ENCODE measurements around the gene RNF125. TPM values are rescaled to one million over a fixed set of nuclear protein-coding genes. Genes with fewer than 3 reads are reported as not detected.

The RNF125 gene
- polyA plus RNA-seq, 1 experiment = 0.07 TPM

GRCh38 chr18:32095900-32096229, 77.2 kb downstream of the RNF125 start:
- ChIA-PET CTCF (no interaction called here), POLR2A (no interaction called here)
- TF ChIP-seq, protein P1, sequence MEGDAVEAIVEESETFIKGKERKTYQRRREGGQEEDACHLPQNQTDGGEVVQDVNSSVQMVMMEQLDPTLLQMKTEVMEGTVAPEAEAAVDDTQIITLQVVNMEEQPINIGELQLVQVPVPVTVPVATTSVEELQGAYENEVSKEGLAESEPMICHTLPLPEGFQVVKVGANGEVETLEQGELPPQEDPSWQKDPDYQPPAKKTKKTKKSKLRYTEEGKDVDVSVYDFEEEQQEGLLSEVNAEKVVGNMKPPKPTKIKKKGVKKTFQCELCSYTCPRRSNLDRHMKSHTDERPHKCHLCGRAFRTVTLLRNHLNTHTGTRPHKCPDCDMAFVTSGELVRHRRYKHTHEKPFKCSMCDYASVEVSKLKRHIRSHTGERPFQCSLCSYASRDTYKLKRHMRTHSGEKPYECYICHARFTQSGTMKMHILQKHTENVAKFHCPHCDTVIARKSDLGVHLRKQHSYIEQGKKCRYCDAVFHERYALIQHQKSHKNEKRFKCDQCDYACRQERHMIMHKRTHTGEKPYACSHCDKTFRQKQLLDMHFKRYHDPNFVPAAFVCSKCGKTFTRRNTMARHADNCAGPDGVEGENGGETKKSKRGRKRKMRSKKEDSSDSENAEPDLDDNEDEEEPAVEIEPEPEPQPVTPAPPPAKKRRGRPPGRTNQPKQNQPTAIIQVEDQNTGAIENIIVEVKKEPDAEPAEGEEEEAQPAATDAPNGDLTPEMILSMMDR (IDR thresholded peaks at IDR 0.05; ENCODE audit: insufficient read depth, low read depth, low read length) = no peak
- Histone ChIP-seq H3K27me3 (ENCODE audit: control insufficient read depth, insufficient read depth, low read length) (no peaks in the 10 kb centered on the region), H3K4me3 (ENCODE audit: low read depth, low read length) (no peak overlapping the region), H3K36me3 (ENCODE audit: control insufficient read depth, insufficient read depth, low read length) (no peaks in the 10 kb centered on the region)
- DNase-seq (ENCODE audit: low read depth) = no peak

DNA sequence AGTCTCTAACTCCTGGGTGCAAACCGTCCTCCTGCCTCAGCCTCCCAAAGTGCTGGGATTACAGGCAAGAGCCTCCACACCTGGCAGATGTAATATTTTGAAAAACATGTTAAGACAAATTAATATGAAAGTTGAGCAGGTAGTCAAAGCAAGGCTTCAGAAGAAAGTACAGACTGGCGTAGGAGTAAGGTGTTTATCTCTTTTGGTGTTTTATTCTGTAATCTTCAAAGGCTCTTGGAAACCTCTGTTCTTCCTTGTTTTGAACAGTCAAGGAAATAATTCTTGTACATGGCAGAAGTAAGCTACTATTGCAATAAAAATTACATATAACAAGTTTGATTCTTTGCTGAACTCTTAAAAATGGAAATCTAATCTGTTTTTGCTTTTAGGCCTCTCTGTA, 78.3 kb downstream of the RNF125 start:
- Histone ChIP-seq H3K36me3 (ENCODE audit: control insufficient read depth, insufficient read depth, low read length) (no peaks in the 10 kb centered on the region), H3K27me3 (ENCODE audit: control insufficient read depth, insufficient read depth, low read length) (no peaks in the 10 kb centered on the region), H3K4me3 (ENCODE audit: low read depth, low read length) (no peak overlapping the region)
- CTCF ChIA-PET = no interaction called here
- DNase-seq (ENCODE audit: low read depth) = no peak
- TF ChIP-seq, protein P1 (IDR thresholded peaks at IDR 0.05; ENCODE audit: insufficient read depth, low read depth, low read length) = no peak
- POLR2A ChIA-PET = no interaction called here

DNA sequence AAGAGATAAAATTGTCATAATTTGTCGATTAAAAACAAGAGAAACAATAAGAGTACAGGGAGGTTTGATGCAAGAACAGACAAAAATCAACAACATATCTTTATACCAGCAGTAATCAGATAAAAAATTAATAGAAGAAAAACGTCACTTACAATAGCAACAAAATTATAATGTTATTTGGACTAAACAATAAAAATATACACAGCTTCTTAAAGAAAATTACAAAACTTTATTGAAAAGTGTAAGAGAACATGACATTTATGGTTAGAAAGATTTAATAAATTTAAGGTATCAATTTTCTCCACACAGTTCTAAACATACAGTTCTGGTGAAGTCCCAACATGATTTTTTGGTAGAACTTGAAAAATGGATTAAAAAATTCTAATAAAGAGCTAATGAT, 85.9 kb downstream of the RNF125 start:
- Histone ChIP-seq H3K4me3 (ENCODE audit: low read depth, low read length) (no peak overlapping the region), H3K27me3 (ENCODE audit: control insufficient read depth, insufficient read depth, low read length) (no peaks in the 10 kb centered on the region), H3K36me3 (ENCODE audit: control insufficient read depth, insufficient read depth, low read length) (no peaks in the 10 kb centered on the region)
- ChIA-PET CTCF (no interaction called here), POLR2A (no interaction called here)
- no peak for DNase-seq (ENCODE audit: low read depth)
- TF ChIP-seq, protein P1 (IDR thresholded peaks at IDR 0.05; ENCODE audit: insufficient read depth, low read depth, low read length) = no peak

DNA sequence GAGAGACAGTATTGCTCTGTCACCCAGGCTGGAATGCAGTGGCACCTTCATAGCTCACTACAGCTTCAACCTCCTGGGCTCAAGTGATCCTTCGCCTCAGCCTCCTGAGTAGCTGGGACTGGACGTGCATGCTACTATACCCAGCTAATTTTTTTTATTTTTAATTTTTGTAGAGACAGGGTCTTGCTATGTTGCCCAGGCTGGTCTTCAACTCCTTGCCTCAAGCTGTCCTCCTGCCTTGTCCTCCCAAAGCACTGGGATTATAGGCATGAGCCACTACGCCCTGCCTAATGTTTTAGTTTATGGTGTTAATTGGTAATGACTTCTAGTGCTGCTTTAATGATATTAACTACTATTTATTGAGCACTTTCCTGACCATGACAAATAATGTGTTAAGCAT, 91.4 kb downstream of the RNF125 start:
- POLR2A ChIA-PET = no interaction called here
- DNase-seq (ENCODE audit: low read depth) = no peak
- TF ChIP-seq, protein P1 (IDR thresholded peaks at IDR 0.05; ENCODE audit: insufficient read depth, low read depth, low read length) = no peak
- no peak overlapping the region for H3K4me3 ChIP-seq (ENCODE audit: low read depth, low read length)
- H3K36me3 ChIP-seq (ENCODE audit: control insufficient read depth, insufficient read depth, low read length) = no peaks in the 10 kb centered on the region
- H3K27me3 ChIP-seq (ENCODE audit: control insufficient read depth, insufficient read depth, low read length) = no peaks in the 10 kb centered on the region
- CTCF ChIA-PET = no interaction called here

- H3K27me3 ChIP-seq (ENCODE audit: control insufficient read depth, insufficient read depth, low read length) = no peaks in the 10 kb centered on the region
- ChIA-PET CTCF (no interaction called here), POLR2A (no interaction called here)
- TF ChIP-seq, protein P1 (IDR thresholded peaks at IDR 0.05; ENCODE audit: insufficient read depth, low read depth, low read length) = no peak
- DNase-seq (ENCODE audit: low read depth) = no peak
- peaks cover 2% of the 10 kb centered on the region; the same call in 1 of the 2 replicates for H3K36me3 ChIP-seq (ENCODE audit: control insufficient read depth, insufficient read depth, low read length)
- H3K4me3 ChIP-seq (ENCODE audit: low read depth, low read length) = no peak overlapping the region
These were observed 93.1 kb downstream of the RNF125 start for GRCh38 chr18:32111706-32112105.
